ENCODE data around the gene AVL9. TPM values are rescaled to one million over a fixed set of nuclear protein-coding genes. Genes with fewer than 3 reads are reported as not detected.

AVL9 gene
- total and polyA plus RNA-seq, 2 of the 13 experiments (the other 11 are each of a cell fraction or from before 2014, with no cell fraction given) = 29.9 to 48.0 TPM

DNA sequence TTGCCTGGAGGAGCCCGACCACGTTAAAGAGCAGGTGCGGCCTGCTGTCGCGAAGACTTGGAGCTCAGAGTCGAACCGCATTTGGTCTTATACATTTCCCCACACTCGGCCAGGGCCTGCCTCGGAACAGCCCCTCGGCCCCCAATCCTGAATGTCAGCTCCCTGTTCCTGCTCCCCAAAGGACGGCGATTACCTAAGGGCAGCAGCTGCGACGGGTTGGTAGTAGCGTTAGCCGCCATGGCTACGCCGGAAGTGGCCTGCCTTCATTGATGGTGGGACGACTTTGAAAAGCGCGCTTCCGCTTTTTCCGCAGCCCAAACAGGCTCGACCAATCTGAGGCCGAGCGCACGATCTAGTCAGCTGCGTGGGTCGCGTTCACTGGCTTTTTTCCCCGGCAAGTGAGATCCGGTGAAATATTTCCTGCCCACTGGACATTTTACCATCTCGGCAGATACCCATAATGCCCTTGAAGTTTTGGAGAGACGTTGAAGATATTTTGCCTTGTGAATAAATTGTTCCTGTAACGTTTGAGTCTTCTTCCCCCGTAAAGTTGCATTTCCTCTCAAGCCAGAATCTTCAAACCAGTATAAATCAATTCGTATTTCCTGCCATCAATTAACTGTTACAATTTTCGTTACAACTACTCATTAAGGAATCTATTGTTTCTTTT lies 5.0 kb upstream of the AVL9 start, which contains the start of gene LSM5 (continued):
- TF ChIP-seq ZBTB34 (CRISPR knock-in tag; IDR thresholded peaks at IDR 0.05) = peak; percentile 74; the same call in 1 of the 2 replicates
- no peak for TF ChIP-seq ZNF549 (CRISPR knock-in tag; IDR thresholded peaks at IDR 0.05)
- TF ChIP-seq ZNF879 (CRISPR knock-in tag; IDR thresholded peaks at IDR 0.05) = no peak
- TF ChIP-seq ZC3H4 (CRISPR knock-in tag; IDR thresholded peaks at IDR 0.05; ENCODE audit: borderline replicate concordance) = no peak; the same call in 1 of the 2 replicates
- no peak for TF ChIP-seq ZBTB14 (CRISPR knock-in tag; IDR thresholded peaks at IDR 0.05)
- TF ChIP-seq IKZF4 (CRISPR knock-in tag; IDR thresholded peaks at IDR 0.05; ENCODE audit: borderline replicate concordance, low read depth, not compliant biosample characterization) = peak; percentile 28
- peak; percentile 79 for TF ChIP-seq HNF4A (CRISPR knock-in tag; IDR thresholded peaks at IDR 0.05)
- no peak for TF ChIP-seq ZNF678 (CRISPR knock-in tag; IDR thresholded peaks at IDR 0.05)
- no peak for TF ChIP-seq EZH2 (conservative IDR thresholded peaks at IDR 0.05; ENCODE audit: low read depth, low read length)
- TF ChIP-seq ZNF564 (CRISPR knock-in tag; IDR thresholded peaks at IDR 0.05) = peak; percentile 69; the same call in 1 of the 2 replicates
- no peak for TF ChIP-seq CCAR2 (optimal IDR thresholded peaks at IDR 0.05; ENCODE audit: low read depth, low read length)
- peak; percentile 94 for TF ChIP-seq ZBTB38 (CRISPR knock-in tag; IDR thresholded peaks at IDR 0.05)
- peak; percentile 37; the same call in 1 of the 2 replicates for TF ChIP-seq HIC2 (CRISPR knock-in tag; IDR thresholded peaks at IDR 0.05; ENCODE audit: low read depth)
- TF ChIP-seq KLF16 (CRISPR knock-in tag; IDR thresholded peaks at IDR 0.05) = peak; percentile 27 to 95; a peak in 3 of 4 replicates
- peak; percentile 53; the same call in 1 of the 2 replicates for TF ChIP-seq ZNF740 (CRISPR knock-in tag; IDR thresholded peaks at IDR 0.05)
- peak; percentile 57 for TF ChIP-seq ZNF546 (CRISPR knock-in tag; conservative IDR thresholded peaks at IDR 0.05)
- 0 out of 2 replicates have a peak, but pooled peaks have one; percentile 57 for TF ChIP-seq ZKSCAN8 (CRISPR knock-in tag; IDR thresholded peaks at IDR 0.05; ENCODE audit: borderline replicate concordance)
- TF ChIP-seq RFXAP (CRISPR knock-in tag; IDR thresholded peaks at IDR 0.05; ENCODE audit: borderline replicate concordance) = peak; percentile 81; the same call in 1 of the 2 replicates
- TF ChIP-seq STAT5B (CRISPR knock-in tag; IDR thresholded peaks at IDR 0.05) = no peak
- no peak; the same call in none of the 2 replicates for TF ChIP-seq LCORL (IDR thresholded peaks at IDR 0.05)
- TF ChIP-seq LCORL (CRISPR knock-in tag; IDR thresholded peaks at IDR 0.05) = 0 out of 2 replicates have a peak, but pooled peaks have one; percentile 48
- peak; percentile 94 for TF ChIP-seq THAP11 (CRISPR knock-in tag; IDR thresholded peaks at IDR 0.05)
- no peak for TF ChIP-seq CC2D1A (CRISPR knock-in tag; IDR thresholded peaks at IDR 0.05)
- TF ChIP-seq SMC3 (IDR thresholded peaks at IDR 0.05; ENCODE audit: low read length) = no peak
- peak; percentile 69 for TF ChIP-seq ISL2 (CRISPR knock-in tag; IDR thresholded peaks at IDR 0.05)
- TF ChIP-seq ZNF589 (CRISPR knock-in tag; conservative IDR thresholded peaks at IDR 0.05) = 0 out of 2 replicates have a peak, but pooled peaks have one; percentile 27
- TF ChIP-seq ZNF34 (CRISPR knock-in tag; IDR thresholded peaks at IDR 0.05; ENCODE audit: borderline replicate concordance) = no peak

All from HepG2 (cell line).